Peyer's patch (tissue), 4 donors: ENCODE measurements around the gene SIGLEC15.

Source experiments
- POLR2A ChIP-seq, 2 donors: fragments of 450-650 bp; IDR thresholded peaks; one replicate each; pipeline ENCODE4 v1.5.1; 2017; ENCODE audit warnings: antibody characterized with exemption in 2 of 2, mild to moderate bottlenecking in 2 of 2, moderate library complexity in 2 of 2
- TF ChIP-seq, protein P1 (sequence below), 6 experiments: fragments of 450-650 bp in 4 of 6; fragments of 200-600 bp in 2 of 6; sonication (generic) in 1 of 6; IDR thresholded peaks; one replicate each; pipeline ENCODE4 v1.5.1; 2017 to 2019; ENCODE audit warnings: antibody characterized with exemption in 6 of 6, mild to moderate bottlenecking in 3 of 6, moderate library complexity in 1 of 6

- TF ChIP-seq, protein P1, sequence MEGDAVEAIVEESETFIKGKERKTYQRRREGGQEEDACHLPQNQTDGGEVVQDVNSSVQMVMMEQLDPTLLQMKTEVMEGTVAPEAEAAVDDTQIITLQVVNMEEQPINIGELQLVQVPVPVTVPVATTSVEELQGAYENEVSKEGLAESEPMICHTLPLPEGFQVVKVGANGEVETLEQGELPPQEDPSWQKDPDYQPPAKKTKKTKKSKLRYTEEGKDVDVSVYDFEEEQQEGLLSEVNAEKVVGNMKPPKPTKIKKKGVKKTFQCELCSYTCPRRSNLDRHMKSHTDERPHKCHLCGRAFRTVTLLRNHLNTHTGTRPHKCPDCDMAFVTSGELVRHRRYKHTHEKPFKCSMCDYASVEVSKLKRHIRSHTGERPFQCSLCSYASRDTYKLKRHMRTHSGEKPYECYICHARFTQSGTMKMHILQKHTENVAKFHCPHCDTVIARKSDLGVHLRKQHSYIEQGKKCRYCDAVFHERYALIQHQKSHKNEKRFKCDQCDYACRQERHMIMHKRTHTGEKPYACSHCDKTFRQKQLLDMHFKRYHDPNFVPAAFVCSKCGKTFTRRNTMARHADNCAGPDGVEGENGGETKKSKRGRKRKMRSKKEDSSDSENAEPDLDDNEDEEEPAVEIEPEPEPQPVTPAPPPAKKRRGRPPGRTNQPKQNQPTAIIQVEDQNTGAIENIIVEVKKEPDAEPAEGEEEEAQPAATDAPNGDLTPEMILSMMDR (IDR thresholded peaks at IDR 0.05), result no peak
- TF ChIP-seq POLR2A (IDR thresholded peaks at IDR 0.05), result no peak
Observed at GRCh38 chr18:45805551-45805950, 19.9 kb upstream of the SIGLEC15 start.
